H1 (cell line): ENCODE results near the gene GPR161. TPM values are rescaled to one million over a fixed set of nuclear protein-coding genes. Genes with fewer than 3 reads are reported as not detected.

Source experiments
- CTCF ChIA-PET: fragments of 300-600 bp; sonication (Branson Sonifier 250); formaldehyde crosslinking; loops from one replicate; lab custom pipeline; 2021; ENCODE audit not compliant: partially characterized antibody; lab: Charles Lee
- POLR2A ChIA-PET: fragments of 300-600 bp; sonication (Branson Sonifier 250); formaldehyde crosslinking; loops from one replicate; lab custom pipeline; 2021; ENCODE audit warnings: inconsistent platforms; ENCODE audit not compliant: partially characterized antibody; lab: Charles Lee
- DNase-seq, 2 experiments: peaks; one replicate each; pipeline versions ENCODE4 v3.0.0 to v3.0.0-alpha.2; 2010 to 2022; ENCODE audit warnings: low spot score in 2 of 2, low read depth in 1 of 2, mixed read lengths in 1 of 2
- FAIRE-seq: peaks from 2 replicates; lab custom pipeline; 2011; peaks lifted over from hg19 to GRCh38; lab: Jason Lieb, UNC
- H2AFZ ChIP-seq: 2 replicates; pipeline ENCODE4 v1.8.1; 2012; ENCODE audit warnings: low read length, inconsistent platforms
- H2AK5ac ChIP-seq: 2 replicates; pipeline ENCODE4 v1.6.1; 2013; ENCODE audit warnings: low read depth, low read length
- H2BK120ac ChIP-seq: replicated peaks from 2 replicates; pipeline ENCODE3; 2013; ENCODE audit warnings: low read depth, low read length, inconsistent platforms
- H2BK12ac ChIP-seq: 2 replicates; pipeline ENCODE4 v1.6.1; 2013; ENCODE audit warnings: low read depth, low read length
- H2BK15ac ChIP-seq: 2 replicates; pipeline ENCODE4 v1.6.1; 2013; ENCODE audit warnings: low read length
- H2BK20ac ChIP-seq: 2 replicates; pipeline ENCODE4 v1.6.1; 2013; ENCODE audit warnings: low read length
- H2BK5ac ChIP-seq: 2 replicates; pipeline ENCODE4 v1.6.1; 2013; ENCODE audit warnings: low read depth, low read length
- H3K14ac ChIP-seq: 2 replicates; pipeline ENCODE4 v1.6.1; 2013; ENCODE audit warnings: inconsistent platforms; ENCODE audit not compliant: insufficient read length
- H3K18ac ChIP-seq: 2 replicates; pipeline ENCODE4 v1.6.1; 2013; ENCODE audit warnings: low read length; ENCODE audit errors: extremely low read depth
- H3K23ac ChIP-seq: 2 replicates; pipeline ENCODE4 v1.6.1; 2013; ENCODE audit warnings: inconsistent platforms; ENCODE audit not compliant: insufficient read length
- H3K23me2 ChIP-seq: 2 replicates; pipeline ENCODE4 v1.6.1; 2013; ENCODE audit warnings: low read depth, low read length
- H3K27ac ChIP-seq: 2 replicates; pipeline ENCODE4 v1.6.1; 2011; ENCODE audit warnings: low read depth, low read length, inconsistent platforms
- H3K27me3 ChIP-seq, 4 experiments: replicated peaks in 1 of 4; 1 replicate in 1 of 4; 2 replicates in 3 of 4; pipeline versions ENCODE4 v1.6.1 to v1.8.1; 2011 to 2013; ENCODE audit warnings: low read length in 3 of 4, mild to moderate bottlenecking in 3 of 4, inconsistent platforms in 2 of 4, mixed read lengths in 2 of 4, moderate library complexity in 1 of 4; ENCODE audit not compliant: control insufficient read depth in 3 of 4, insufficient read depth in 3 of 4; ENCODE audit errors: extremely low read depth in 1 of 4
- H3K36me3 ChIP-seq, 4 experiments: 2 replicates each; pipeline versions ENCODE4 v1.6.1 to v1.8.1; 2011 to 2013; ENCODE audit warnings: mild to moderate bottlenecking in 4 of 4, low read length in 3 of 4, moderate library complexity in 2 of 4, control low read depth in 1 of 4, inconsistent platforms in 1 of 4; ENCODE audit not compliant: insufficient read depth in 4 of 4, control insufficient read depth in 2 of 4
- H3K4ac ChIP-seq: replicated peaks from 2 replicates; pipeline ENCODE3; 2013; ENCODE audit warnings: low read length, low read depth, mixed read lengths, inconsistent platforms; ENCODE audit not compliant: insufficient read length
- H3K4me1 ChIP-seq, 4 experiments: replicated peaks in 1 of 4; 1 replicate in 1 of 4; 2 replicates in 3 of 4; pipeline versions ENCODE4 v1.6.1 to v1.8.1; 2011 to 2013; ENCODE audit warnings: low read length in 3 of 4, inconsistent platforms in 2 of 4, mixed read lengths in 1 of 4; ENCODE audit not compliant: insufficient read depth in 4 of 4, control insufficient read depth in 3 of 4
- H3K4me2 ChIP-seq, 2 experiments: 2 replicates each; pipeline versions ENCODE4 v1.6.1 to v1.8.1; 2011 to 2013; ENCODE audit warnings: low read depth in 2 of 2, low read length in 2 of 2, control low read depth in 1 of 2, inconsistent platforms in 1 of 2, mild to moderate bottlenecking in 1 of 2; ENCODE audit not compliant: insufficient read depth in 1 of 2
- H3K4me3 ChIP-seq, 4 experiments: fragments of 200-600, 300-600 bp in 1 of 4; sonication (generic), shearing (Covaris generic), sonication (Bioruptor Twin) in 1 of 4; 2 replicates each; pipeline versions ENCODE4 v1.5.1 to v1.8.1; 2011 to 2016; ENCODE audit warnings: low read length in 4 of 4, low read depth in 3 of 4, control low read depth in 2 of 4, inconsistent platforms in 2 of 4, mild to moderate bottlenecking in 2 of 4, mixed read lengths in 1 of 4, moderate library complexity in 1 of 4; ENCODE audit not compliant: insufficient read depth in 2 of 4; ENCODE audit errors: extremely low read depth in 1 of 4
- H3K56ac ChIP-seq: replicated peaks from 2 replicates; pipeline ENCODE3; 2013; ENCODE audit warnings: low read depth, mild to moderate bottlenecking, mixed read lengths, low read length, inconsistent platforms; ENCODE audit not compliant: insufficient read length
- H3K79me1 ChIP-seq: 2 replicates; pipeline ENCODE4 v1.6.1; 2013; ENCODE audit warnings: low read depth, low read length, control low read depth
- H3K79me2 ChIP-seq, 2 experiments: 2 replicates each; pipeline versions ENCODE4 v1.6.1 to v1.8.1; 2012 to 2013; ENCODE audit warnings: low read length in 2 of 2, mild to moderate bottlenecking in 2 of 2, inconsistent platforms in 1 of 2; ENCODE audit not compliant: insufficient read depth in 2 of 2, control insufficient read depth in 1 of 2
- H3K9ac ChIP-seq, 4 experiments: replicated peaks in 1 of 4; 1 replicate in 1 of 4; 2 replicates in 3 of 4; pipeline versions ENCODE4 v1.6.1 to v1.8.1; 2011 to 2013; ENCODE audit warnings: low read depth in 3 of 4, low read length in 3 of 4, control low read depth in 2 of 4, mild to moderate bottlenecking in 2 of 4, moderate library complexity in 2 of 4, inconsistent platforms in 1 of 4; ENCODE audit errors: extremely low read depth in 1 of 4
- H3K9me3 ChIP-seq, 2 experiments: 2 replicates each; pipeline versions ENCODE4 v1.6.1 to v1.8.1; 2012 to 2013; ENCODE audit warnings: mild to moderate bottlenecking in 2 of 2, moderate library complexity in 2 of 2, control low read depth in 1 of 2, inconsistent platforms in 1 of 2, low read depth in 1 of 2, low read length in 1 of 2, mixed read lengths in 1 of 2; ENCODE audit not compliant: insufficient read depth in 2 of 2
- H4K20me1 ChIP-seq, 2 experiments: replicated peaks in 1 of 2; 2 replicates each; pipeline versions ENCODE3 to v1.8.1; 2011 to 2013; ENCODE audit warnings: inconsistent platforms in 2 of 2, low read length in 2 of 2, mild to moderate bottlenecking in 1 of 2; ENCODE audit not compliant: insufficient read depth in 2 of 2, control insufficient read depth in 1 of 2
- H4K5ac ChIP-seq: 2 replicates; pipeline ENCODE4 v1.6.1; 2013; ENCODE audit warnings: low read length, low read depth, mixed read lengths, inconsistent platforms; ENCODE audit not compliant: insufficient read length
- H4K8ac ChIP-seq: 2 replicates; pipeline ENCODE4 v1.8.0; 2013; ENCODE audit warnings: mild to moderate bottlenecking, moderate library complexity, low read length, inconsistent platforms; ENCODE audit not compliant: insufficient read depth; ENCODE audit errors: extremely low read depth
- H4K91ac ChIP-seq: replicated peaks from 2 replicates; pipeline ENCODE3; 2013; ENCODE audit warnings: low read length, mixed read lengths, inconsistent platforms; ENCODE audit not compliant: insufficient read length
- RBBP5 ChIP-seq: IDR thresholded peaks from 2 replicates; pipeline ENCODE4 v1.7.1; 2012; ENCODE audit warnings: low read depth, mild to moderate bottlenecking, inconsistent platforms, low read length, moderate library complexity, borderline replicate concordance
- WGBS, 2 experiments: shearing (Covaris generic) in 1 of 2; methylation state at CpG; one replicate each; pipeline versions ENCODE4 v1.1.6 to v1.1.7; 2013 to 2015; ENCODE audit warnings: low lambda C conversion rate in 2 of 2, mixed read lengths in 2 of 2, inconsistent platforms in 1 of 2, low coverage in 1 of 2, missing lambda C conversion rate in 1 of 2; ENCODE audit not compliant: insufficient replicate concordance in 2 of 2, insufficient coverage in 1 of 2, insufficient read length in 1 of 2; ENCODE audit errors: extremely low coverage in 1 of 2, missing lambda C conversion rate in 1 of 2; 5-methylcytosine and 5-hydroxymethylcytosine counted together
- polyA plus RNA-seq, 7 experiments: library from polyadenylated mRNA; depleted of rRNA in 3 of 7; stranded (reverse) in 5 of 7; unstranded in 2 of 7; fragments of >200 nt in 5 of 7; fragments of 200-250 nt in 2 of 7; gene quantifications; 1 replicate in 5 of 7; 2 replicates in 1 of 7; 4 replicates in 1 of 7; pipeline versions ENCODE4 v1.2.1 to v1.2.3, GENCODE V29; 2011 to 2013; ENCODE audit warnings: missing spikeins in 2 of 7, mixed read lengths in 2 of 7
- total RNA-seq: library from RNA; stranded (reverse); fragmentation: NEBNext Ultra II Directional; extraction: Animal tissue kit (Norgen Biotek cat#: 25700); gene quantifications from 2 replicates; pipeline ENCODE4 v1.2.1, GENCODE V29; 2021
- TF ChIP-seq, protein P1 (sequence below): IDR thresholded peaks from 2 replicates; pipeline ENCODE4 v1.6.1; 2011; ENCODE audit warnings: low read depth, mild to moderate bottlenecking, low read length; ENCODE audit not compliant: insufficient read depth

GPR161 gene
- total and polyA plus RNA-seq, 2 of the 8 experiments (the other 6 are each of a cell fraction or from before 2014, with no cell fraction given) = 13.7 to 16.8 TPM

DNA sequence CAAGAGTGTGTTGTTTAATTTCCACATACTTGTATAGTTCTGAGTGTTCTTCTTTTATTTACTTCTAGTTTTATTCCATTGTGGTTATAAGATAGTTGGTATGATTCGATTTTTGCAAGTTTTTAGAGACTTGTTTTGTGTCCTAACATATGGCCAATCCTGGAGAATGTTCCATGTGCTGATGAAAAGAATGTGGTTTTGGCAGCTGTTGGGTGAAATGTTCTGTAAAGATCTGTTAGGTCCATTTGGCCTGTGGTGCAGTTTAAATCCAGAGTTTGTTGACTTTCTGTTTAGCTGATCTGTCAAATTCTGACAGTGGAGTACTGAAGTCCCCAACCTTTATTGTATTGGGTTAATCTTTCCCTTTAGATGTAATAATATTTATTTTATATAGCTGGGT lies 22.5 kb upstream of the GPR161 start:
- Histone ChIP-seq H2BK20ac (no peak overlapping the region), H3K4ac (no peak overlapping the region), H4K91ac (no peak overlapping the region), H2BK15ac (no peak overlapping the region), H3K23ac (no peak overlapping the region), H4K5ac (no peak overlapping the region), H3K56ac (no peak overlapping the region), H3K27ac (no peak overlapping the region), H2AK5ac (no peak overlapping the region), H3K4me1 (no peaks in the 10 kb centered on the region), H3K9me3 (no peaks in the 10 kb centered on the region), H4K8ac (no peak overlapping the region), H4K20me1 (no peaks in the 10 kb centered on the region), H2BK5ac (no peak overlapping the region), H3K9ac (no peak overlapping the region), H3K23me2 (no peaks in the 10 kb centered on the region), H3K79me1 (no peaks in the 10 kb centered on the region), H2AFZ (no peak overlapping the region), H2BK12ac (no peak overlapping the region), H2BK120ac (no peak overlapping the region), H3K79me2 (no peaks in the 10 kb centered on the region), H3K4me3 (no peak overlapping the region), H3K14ac (no peak overlapping the region), H3K27me3 (no peaks in the 10 kb centered on the region), H3K36me3 (no peaks in the 10 kb centered on the region), H3K18ac (no peak overlapping the region), H3K4me2 (no peak overlapping the region)
- no peak for FAIRE-seq
- DNase-seq = no peak
- 86% methylated on average over 1 of the region's 1 CpG; no CpG with 5 or more reads in 1 of the 2 experiments for WGBS, 2 experiments
- CTCF ChIA-PET = interaction anchor here (0.6 to 2.3 kb wide), 2 partner anchors 14 to 184 kb away, joined by 3 to 8 read pairs; no protein-coding TSS in a partner anchor
- POLR2A ChIA-PET = no interaction called here
- TF ChIP-seq, protein P1, sequence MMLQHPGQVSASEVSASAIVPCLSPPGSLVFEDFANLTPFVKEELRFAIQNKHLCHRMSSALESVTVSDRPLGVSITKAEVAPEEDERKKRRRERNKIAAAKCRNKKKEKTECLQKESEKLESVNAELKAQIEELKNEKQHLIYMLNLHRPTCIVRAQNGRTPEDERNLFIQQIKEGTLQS = no peak
- no peak for TF ChIP-seq RBBP5
